H1 (cell line): Measurements from ENCODE around the gene PPP1R17. TPM values are rescaled to one million over a fixed set of nuclear protein-coding genes. Genes with fewer than 3 reads are reported as not detected.

Source experiments
- BACH1 ChIP-seq: IDR thresholded peaks from 2 replicates; pipeline ENCODE4 v1.6.1; 2012; ENCODE audit warnings: low read length, improper control_type of control experiment
- polyA plus RNA-seq, 7 experiments: library from polyadenylated mRNA; depleted of rRNA in 3 of 7; stranded (reverse) in 5 of 7; unstranded in 2 of 7; fragments of >200 nt in 5 of 7; fragments of 200-250 nt in 2 of 7; gene quantifications; 1 replicate in 5 of 7; 2 replicates in 1 of 7; 4 replicates in 1 of 7; pipeline versions ENCODE4 v1.2.1 to v1.2.3, GENCODE V29; 2011 to 2013; ENCODE audit warnings: missing spikeins in 2 of 7, mixed read lengths in 2 of 7
- total RNA-seq: library from RNA; stranded (reverse); fragmentation: NEBNext Ultra II Directional; extraction: Animal tissue kit (Norgen Biotek cat#: 25700); gene quantifications from 2 replicates; pipeline ENCODE4 v1.2.1, GENCODE V29; 2021
- TF ChIP-seq, protein P1 (sequence below): fragments of 300-600 bp; sonication (generic); IDR thresholded peaks from 2 replicates; pipeline ENCODE4 v1.7.1; 2012; ENCODE audit warnings: low read length, moderate library complexity, mild to moderate bottlenecking, inconsistent platforms; ENCODE audit not compliant: insufficient replicate concordance
- TF ChIP-seq, protein P2 (sequence below): IDR thresholded peaks from 2 replicates; pipeline ENCODE4 v1.6.1; 2012; ENCODE audit warnings: inconsistent platforms

Gene PPP1R17
- total and polyA plus RNA-seq, 2 of the 8 experiments (the other 6 are each of a cell fraction or from before 2014, with no cell fraction given), result 1.5 to 2.5 TPM

- TF ChIP-seq, protein P1, sequence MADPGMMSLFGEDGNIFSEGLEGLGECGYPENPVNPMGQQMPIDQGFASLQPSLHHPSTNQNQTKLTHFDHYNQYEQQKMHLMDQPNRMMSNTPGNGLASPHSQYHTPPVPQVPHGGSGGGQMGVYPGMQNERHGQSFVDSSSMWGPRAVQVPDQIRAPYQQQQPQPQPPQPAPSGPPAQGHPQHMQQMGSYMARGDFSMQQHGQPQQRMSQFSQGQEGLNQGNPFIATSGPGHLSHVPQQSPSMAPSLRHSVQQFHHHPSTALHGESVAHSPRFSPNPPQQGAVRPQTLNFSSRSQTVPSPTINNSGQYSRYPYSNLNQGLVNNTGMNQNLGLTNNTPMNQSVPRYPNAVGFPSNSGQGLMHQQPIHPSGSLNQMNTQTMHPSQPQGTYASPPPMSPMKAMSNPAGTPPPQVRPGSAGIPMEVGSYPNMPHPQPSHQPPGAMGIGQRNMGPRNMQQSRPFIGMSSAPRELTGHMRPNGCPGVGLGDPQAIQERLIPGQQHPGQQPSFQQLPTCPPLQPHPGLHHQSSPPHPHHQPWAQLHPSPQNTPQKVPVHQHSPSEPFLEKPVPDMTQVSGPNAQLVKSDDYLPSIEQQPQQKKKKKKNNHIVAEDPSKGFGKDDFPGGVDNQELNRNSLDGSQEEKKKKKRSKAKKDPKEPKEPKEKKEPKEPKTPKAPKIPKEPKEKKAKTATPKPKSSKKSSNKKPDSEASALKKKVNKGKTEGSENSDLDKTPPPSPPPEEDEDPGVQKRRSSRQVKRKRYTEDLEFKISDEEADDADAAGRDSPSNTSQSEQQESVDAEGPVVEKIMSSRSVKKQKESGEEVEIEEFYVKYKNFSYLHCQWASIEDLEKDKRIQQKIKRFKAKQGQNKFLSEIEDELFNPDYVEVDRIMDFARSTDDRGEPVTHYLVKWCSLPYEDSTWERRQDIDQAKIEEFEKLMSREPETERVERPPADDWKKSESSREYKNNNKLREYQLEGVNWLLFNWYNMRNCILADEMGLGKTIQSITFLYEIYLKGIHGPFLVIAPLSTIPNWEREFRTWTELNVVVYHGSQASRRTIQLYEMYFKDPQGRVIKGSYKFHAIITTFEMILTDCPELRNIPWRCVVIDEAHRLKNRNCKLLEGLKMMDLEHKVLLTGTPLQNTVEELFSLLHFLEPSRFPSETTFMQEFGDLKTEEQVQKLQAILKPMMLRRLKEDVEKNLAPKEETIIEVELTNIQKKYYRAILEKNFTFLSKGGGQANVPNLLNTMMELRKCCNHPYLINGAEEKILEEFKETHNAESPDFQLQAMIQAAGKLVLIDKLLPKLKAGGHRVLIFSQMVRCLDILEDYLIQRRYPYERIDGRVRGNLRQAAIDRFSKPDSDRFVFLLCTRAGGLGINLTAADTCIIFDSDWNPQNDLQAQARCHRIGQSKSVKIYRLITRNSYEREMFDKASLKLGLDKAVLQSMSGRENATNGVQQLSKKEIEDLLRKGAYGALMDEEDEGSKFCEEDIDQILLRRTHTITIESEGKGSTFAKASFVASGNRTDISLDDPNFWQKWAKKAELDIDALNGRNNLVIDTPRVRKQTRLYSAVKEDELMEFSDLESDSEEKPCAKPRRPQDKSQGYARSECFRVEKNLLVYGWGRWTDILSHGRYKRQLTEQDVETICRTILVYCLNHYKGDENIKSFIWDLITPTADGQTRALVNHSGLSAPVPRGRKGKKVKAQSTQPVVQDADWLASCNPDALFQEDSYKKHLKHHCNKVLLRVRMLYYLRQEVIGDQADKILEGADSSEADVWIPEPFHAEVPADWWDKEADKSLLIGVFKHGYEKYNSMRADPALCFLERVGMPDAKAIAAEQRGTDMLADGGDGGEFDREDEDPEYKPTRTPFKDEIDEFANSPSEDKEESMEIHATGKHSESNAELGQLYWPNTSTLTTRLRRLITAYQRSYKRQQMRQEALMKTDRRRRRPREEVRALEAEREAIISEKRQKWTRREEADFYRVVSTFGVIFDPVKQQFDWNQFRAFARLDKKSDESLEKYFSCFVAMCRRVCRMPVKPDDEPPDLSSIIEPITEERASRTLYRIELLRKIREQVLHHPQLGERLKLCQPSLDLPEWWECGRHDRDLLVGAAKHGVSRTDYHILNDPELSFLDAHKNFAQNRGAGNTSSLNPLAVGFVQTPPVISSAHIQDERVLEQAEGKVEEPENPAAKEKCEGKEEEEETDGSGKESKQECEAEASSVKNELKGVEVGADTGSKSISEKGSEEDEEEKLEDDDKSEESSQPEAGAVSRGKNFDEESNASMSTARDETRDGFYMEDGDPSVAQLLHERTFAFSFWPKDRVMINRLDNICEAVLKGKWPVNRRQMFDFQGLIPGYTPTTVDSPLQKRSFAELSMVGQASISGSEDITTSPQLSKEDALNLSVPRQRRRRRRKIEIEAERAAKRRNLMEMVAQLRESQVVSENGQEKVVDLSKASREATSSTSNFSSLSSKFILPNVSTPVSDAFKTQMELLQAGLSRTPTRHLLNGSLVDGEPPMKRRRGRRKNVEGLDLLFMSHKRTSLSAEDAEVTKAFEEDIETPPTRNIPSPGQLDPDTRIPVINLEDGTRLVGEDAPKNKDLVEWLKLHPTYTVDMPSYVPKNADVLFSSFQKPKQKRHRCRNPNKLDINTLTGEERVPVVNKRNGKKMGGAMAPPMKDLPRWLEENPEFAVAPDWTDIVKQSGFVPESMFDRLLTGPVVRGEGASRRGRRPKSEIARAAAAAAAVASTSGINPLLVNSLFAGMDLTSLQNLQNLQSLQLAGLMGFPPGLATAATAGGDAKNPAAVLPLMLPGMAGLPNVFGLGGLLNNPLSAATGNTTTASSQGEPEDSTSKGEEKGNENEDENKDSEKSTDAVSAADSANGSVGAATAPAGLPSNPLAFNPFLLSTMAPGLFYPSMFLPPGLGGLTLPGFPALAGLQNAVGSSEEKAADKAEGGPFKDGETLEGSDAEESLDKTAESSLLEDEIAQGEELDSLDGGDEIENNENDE, result no peak
- no peak for TF ChIP-seq BACH1
- TF ChIP-seq, protein P2, sequence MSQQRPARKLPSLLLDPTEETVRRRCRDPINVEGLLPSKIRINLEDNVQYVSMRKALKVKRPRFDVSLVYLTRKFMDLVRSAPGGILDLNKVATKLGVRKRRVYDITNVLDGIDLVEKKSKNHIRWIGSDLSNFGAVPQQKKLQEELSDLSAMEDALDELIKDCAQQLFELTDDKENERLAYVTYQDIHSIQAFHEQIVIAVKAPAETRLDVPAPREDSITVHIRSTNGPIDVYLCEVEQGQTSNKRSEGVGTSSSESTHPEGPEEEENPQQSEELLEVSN, result no peak
- TF ChIP-seq, all 59 proteins: peak for 0
Measured at GRCh38 chr7:31692871-31693270, 5.9 kb downstream of the PPP1R17 start (continued).
